Measurements from ENCODE around the gene ZNF597. TPM values are rescaled to one million over a fixed set of nuclear protein-coding genes. Genes with fewer than 3 reads are reported as not detected.

ZNF597 gene
- total and polyA plus RNA-seq, 2 experiments from 2014 or later: 1.2 to 2.4 TPM

- Histone ChIP-seq H3K4me1 (ENCODE audit: insufficient read depth) (peaks cover 10% of the 10 kb centered on the region), H3K4me3 (no peak overlapping the region), H4K20me1 (replicated peaks; ENCODE audit: insufficient read depth) (peaks cover 27% of the 10 kb centered on the region), H3K36me3 (ENCODE audit: insufficient read depth) (no peaks in the 10 kb centered on the region), H3K9me2 (ENCODE audit: insufficient read depth) (no peaks in the 10 kb centered on the region), H3K4me2 (no peak overlapping the region), H3K79me2 (replicated peaks; ENCODE audit: insufficient read depth) (peaks cover 97% of the 10 kb centered on the region), H2AFZ (no peak overlapping the region), H3K27ac (ENCODE audit: low read depth) (no peak overlapping the region), H3F3A (replicated peaks; ENCODE audit: low read depth) (no peaks in the 10 kb centered on the region), H3K27me3 (ENCODE audit: insufficient read depth) (no peaks in the 10 kb centered on the region)
- peaks cover 43% of the 10 kb centered on the region for H3K4me1 Mint-ChIP-seq
- peak overlapping the region; percentile 48 for H3K27ac Mint-ChIP-seq
- no peaks in the 10 kb centered on the region; the same call in 1 of the 3 replicates for H3K9me3 Mint-ChIP-seq
- TF ChIP-seq JUNB (IDR thresholded peaks at IDR 0.05; ENCODE audit: unreplicated experiment): no peak
- no peak for TF ChIP-seq ZNF331 (CRISPR knock-in tag; IDR thresholded peaks at IDR 0.05; ENCODE audit: low read depth)
- TF ChIP-seq ZNF462 (CRISPR knock-in tag; IDR thresholded peaks at IDR 0.05): no peak
- TF ChIP-seq REST (IDR thresholded peaks at IDR 0.05; ENCODE audit: unreplicated experiment): no peak
- TF ChIP-seq CTCF (conservative IDR thresholded peaks at IDR 0.05; ENCODE audit: low read depth in 2 of 2): no peak
- no peak for TF ChIP-seq POLR2AphosphoS5 (IDR thresholded peaks at IDR 0.05; ENCODE audit: low read depth)
- TF ChIP-seq EZH2 (IDR thresholded peaks at IDR 0.05; ENCODE audit: low read depth, unreplicated experiment): no peak
- no peak for TF ChIP-seq STAT1 (IDR thresholded peaks at IDR 0.05; ENCODE audit: unreplicated experiment)
- no peak for TF ChIP-seq NANOG (IDR thresholded peaks at IDR 0.05; ENCODE audit: borderline replicate concordance)
- no peak for TF ChIP-seq CREB1 (CRISPR knock-in tag; IDR thresholded peaks at IDR 0.05; ENCODE audit: low read depth)
- no peak for TF ChIP-seq EZH2phosphoT487 (IDR thresholded peaks at IDR 0.05; ENCODE audit: unreplicated experiment)
- TF ChIP-seq ZNF114 (CRISPR knock-in tag; IDR thresholded peaks at IDR 0.05): no peak
- TF ChIP-seq ETS1 (IDR thresholded peaks at IDR 0.05): no peak
- no peak overlapping the region; the same call in 2 of the 3 replicates for H3K4me3 Mint-ChIP-seq
- ATAC-seq: no peak
- DNase-seq (ENCODE audit: low spot score): no peak
- H3K27me3 Mint-ChIP-seq (ENCODE audit: insufficient read depth, low read depth, poor library complexity): peaks cover 6% of the 10 kb centered on the region
- H3K36me3 Mint-ChIP-seq (ENCODE audit: low read depth): peaks cover 24% of the 10 kb centered on the region
These were observed 27.4 kb upstream of the ZNF597 start for GRCh38 chr16:3470723-3471122.

All from GM23338 (cell line).